Mesodermal cell (in vitro differentiated cells): ENCODE measurements around the gene VPS35L.

Experiments used
- H3K27ac ChIP-seq: 2 replicates; pipeline ENCODE4 v1.7.0; 2013; ENCODE audit warnings: mild to moderate bottlenecking, low read depth, low read length, moderate library complexity; ENCODE audit not compliant: severe bottlenecking
- H3K36me3 ChIP-seq: 2 replicates; pipeline ENCODE4 v1.7.1; 2013; ENCODE audit warnings: mild to moderate bottlenecking, low read length, moderate library complexity; ENCODE audit not compliant: control insufficient read depth, insufficient read depth
- H3K4me1 ChIP-seq: one replicate; pipeline ENCODE4 v1.7.1; 2013; ENCODE audit warnings: mild to moderate bottlenecking, low read length; ENCODE audit not compliant: insufficient read depth, control insufficient read depth, poor library complexity, severe bottlenecking
- H3K4me3 ChIP-seq: 2 replicates; pipeline ENCODE4 v1.7.0; 2013; ENCODE audit warnings: low read length, control low read depth, mild to moderate bottlenecking; ENCODE audit not compliant: insufficient read depth, poor library complexity, severe bottlenecking; ENCODE audit errors: extremely low read depth
- H3K9me3 ChIP-seq: 2 replicates; pipeline ENCODE4 v1.7.1; 2013; ENCODE audit warnings: mild to moderate bottlenecking, low read length, moderate library complexity; ENCODE audit not compliant: control insufficient read depth
- WGBS, 2 experiments: methylation state at CpG; one replicate each; pipeline ENCODE4 v1.1.5; 2013; ENCODE audit warnings: missing lambda C conversion rate in 2 of 2; ENCODE audit not compliant: insufficient coverage in 2 of 2; 5-methylcytosine and 5-hydroxymethylcytosine counted together

VPS35L gene

DNA sequence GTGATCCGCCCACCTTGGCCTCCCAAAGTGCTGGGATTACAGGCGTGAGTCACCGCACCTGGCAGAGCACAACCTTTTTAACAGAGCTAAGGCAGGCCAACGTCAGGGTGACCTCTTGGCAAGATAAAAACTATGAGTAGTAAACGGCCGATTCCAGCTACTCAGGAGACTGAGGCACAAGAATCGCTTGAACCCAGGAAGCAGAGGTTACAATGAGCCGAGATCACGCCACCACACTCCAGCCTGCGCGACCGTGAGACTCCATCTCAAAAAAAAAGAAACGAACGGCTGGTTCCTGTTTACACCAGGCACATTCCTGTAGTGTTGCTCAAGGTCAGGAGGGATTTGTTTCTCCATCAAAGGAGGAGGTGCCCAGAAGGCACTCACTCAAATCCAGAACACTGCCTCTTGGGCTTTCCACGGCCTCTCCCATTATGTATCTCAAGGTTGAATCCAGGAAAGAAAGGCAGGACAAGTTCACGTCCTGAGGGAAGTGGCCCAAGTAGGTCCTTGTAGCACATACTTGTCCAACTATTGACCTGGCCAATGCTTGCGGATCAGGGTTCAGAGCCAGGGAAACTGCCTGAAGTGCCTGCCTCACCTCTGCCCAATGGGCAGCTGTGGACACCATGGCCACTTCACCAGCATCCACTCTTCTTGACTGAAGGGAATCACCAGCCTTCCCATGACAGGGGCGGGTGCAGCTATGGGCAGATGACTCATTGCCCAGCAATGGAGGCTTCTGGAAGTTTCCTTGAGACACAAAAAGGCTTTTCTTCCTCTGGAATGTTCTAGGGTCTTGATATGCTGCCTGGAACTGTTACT lies 149.0 kb downstream of the VPS35L start:
- 94 to 95% methylated on average over 10 to 18 of the region's 18 CpGs for WGBS, 2 experiments
- Histone ChIP-seq H3K4me1 (peaks cover 33% of the 10 kb centered on the region), H3K27ac (peak overlapping the region; percentile 69), H3K9me3 (no peaks in the 10 kb centered on the region), H3K36me3 (peaks cover 95% of the 10 kb centered on the region), H3K4me3 (no peak overlapping the region)

DNA sequence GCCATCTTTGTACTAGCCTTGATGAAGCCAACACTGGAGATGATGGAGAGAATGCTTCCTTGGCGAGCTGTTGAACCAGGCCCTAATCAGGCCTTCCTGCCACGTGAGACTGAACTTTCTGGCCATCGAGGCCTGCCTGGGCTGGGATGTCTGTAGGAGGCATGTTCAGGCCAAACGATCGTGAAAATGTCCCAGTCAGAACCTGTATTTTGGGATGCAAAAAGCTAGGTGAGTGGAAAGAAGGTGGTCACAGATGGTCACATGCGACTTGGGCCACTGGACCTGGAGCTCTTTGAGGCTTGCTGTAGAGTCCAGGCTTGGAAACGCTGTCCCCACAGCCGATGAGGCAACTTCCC lies 149.6 kb downstream of the VPS35L start:
- H3K9me3 ChIP-seq = no peaks in the 10 kb centered on the region
- H3K4me1 ChIP-seq = peaks cover 36% of the 10 kb centered on the region
- peaks cover 91% of the 10 kb centered on the region for H3K36me3 ChIP-seq
- H3K4me3 ChIP-seq = no peak overlapping the region
- H3K27ac ChIP-seq = peak overlapping the region; percentile 69
- 95 to 99% methylated on average over 8 of the region's 8 CpGs for WGBS, 2 experiments

DNA sequence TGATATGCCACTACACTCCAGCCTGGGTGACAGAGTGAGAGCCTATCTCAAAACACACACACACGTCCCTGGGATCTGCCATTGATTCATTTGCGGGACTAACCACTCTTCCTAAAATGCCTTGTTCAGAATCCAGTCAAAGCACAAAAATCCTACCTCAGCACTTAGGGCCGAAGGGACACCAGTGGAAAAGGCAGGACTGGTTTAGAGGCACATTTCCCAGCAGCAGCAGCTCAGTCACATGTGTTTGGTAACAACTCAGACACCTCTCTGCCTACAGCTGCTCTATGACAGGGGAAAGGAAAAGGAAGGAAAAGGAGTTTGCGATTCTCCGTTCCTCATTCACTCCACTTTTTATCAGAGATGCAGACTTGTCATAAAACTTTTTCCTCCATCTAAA lies 150.3 kb downstream of the VPS35L start:
- WGBS, 2 experiments = 93 to 94% methylated on average over 2 to 3 of the region's 5 CpGs
- H3K4me3 ChIP-seq = no peak overlapping the region
- peaks cover 31% of the 10 kb centered on the region for H3K4me1 ChIP-seq
- no peaks in the 10 kb centered on the region for H3K9me3 ChIP-seq
- peak overlapping the region; percentile 13 for H3K27ac ChIP-seq
- H3K36me3 ChIP-seq = peaks cover 84% of the 10 kb centered on the region

DNA sequence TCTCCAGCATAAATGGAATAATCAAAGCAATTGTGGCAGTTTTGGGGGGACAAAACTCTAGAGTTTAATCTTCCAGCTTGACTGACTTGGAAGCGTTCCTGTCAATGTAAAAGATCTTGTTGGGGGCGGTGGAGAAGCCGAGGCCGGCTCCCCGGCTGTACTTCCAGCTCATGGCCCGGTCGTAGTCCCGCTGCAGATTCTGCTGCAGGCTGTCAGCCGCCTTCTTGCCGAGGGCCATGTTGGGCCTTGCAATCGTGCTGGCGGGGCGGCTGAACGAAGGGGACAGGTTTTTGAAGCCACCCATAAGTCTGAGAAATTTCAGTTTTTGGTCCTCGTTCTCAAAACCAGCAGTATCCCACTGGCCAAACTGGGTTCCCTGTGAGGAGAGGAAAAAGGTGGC lies 151.3 kb downstream of the VPS35L start:
- Histone ChIP-seq H3K4me1 (peaks cover 30% of the 10 kb centered on the region), H3K9me3 (no peaks in the 10 kb centered on the region), H3K27ac (no peak overlapping the region), H3K36me3 (peaks cover 81% of the 10 kb centered on the region), H3K4me3 (no peak overlapping the region)
- 95% methylated on average over 14 to 15 of the region's 15 CpGs for WGBS, 2 experiments

DNA sequence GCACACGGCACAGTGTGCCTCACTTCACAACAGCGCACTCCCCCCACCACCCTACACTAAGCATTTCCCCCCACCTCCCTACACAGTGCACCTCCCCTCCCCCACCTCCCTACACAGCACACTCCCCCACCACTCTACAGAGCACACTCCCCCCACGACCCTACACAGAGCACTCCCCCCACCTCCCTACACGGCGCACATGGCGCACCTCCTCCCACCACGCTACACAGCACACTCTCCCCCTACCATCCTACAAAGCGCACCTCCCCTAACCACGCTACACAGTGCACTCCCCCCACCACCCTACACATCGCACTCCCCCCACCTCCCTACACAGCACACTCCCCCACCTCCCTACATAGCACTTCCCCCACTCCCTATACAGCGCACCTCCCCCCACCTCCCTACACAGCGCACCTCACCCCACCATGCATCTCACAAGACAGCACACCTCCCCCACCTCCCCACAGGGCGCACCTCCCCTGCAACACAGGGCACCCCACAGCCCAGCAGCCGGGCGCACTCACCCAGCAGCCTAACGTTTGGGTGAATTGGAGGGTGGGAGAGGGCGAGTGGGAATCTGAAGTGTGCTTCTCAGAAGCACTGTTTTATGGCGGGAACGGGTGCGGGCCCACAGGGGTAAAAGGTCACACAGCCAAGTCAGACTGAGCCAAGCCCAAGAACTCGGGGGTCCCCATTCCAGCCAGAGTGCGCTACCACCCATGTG lies 152.2 kb downstream of the VPS35L start:
- Histone ChIP-seq H3K9me3 (no peaks in the 10 kb centered on the region), H3K4me3 (no peak overlapping the region), H3K36me3 (peaks cover 80% of the 10 kb centered on the region), H3K4me1 (peaks cover 30% of the 10 kb centered on the region), H3K27ac (no peak overlapping the region)
- WGBS, 2 experiments = 81 to 95% methylated on average over 7 to 8 of the region's 22 CpGs

DNA sequence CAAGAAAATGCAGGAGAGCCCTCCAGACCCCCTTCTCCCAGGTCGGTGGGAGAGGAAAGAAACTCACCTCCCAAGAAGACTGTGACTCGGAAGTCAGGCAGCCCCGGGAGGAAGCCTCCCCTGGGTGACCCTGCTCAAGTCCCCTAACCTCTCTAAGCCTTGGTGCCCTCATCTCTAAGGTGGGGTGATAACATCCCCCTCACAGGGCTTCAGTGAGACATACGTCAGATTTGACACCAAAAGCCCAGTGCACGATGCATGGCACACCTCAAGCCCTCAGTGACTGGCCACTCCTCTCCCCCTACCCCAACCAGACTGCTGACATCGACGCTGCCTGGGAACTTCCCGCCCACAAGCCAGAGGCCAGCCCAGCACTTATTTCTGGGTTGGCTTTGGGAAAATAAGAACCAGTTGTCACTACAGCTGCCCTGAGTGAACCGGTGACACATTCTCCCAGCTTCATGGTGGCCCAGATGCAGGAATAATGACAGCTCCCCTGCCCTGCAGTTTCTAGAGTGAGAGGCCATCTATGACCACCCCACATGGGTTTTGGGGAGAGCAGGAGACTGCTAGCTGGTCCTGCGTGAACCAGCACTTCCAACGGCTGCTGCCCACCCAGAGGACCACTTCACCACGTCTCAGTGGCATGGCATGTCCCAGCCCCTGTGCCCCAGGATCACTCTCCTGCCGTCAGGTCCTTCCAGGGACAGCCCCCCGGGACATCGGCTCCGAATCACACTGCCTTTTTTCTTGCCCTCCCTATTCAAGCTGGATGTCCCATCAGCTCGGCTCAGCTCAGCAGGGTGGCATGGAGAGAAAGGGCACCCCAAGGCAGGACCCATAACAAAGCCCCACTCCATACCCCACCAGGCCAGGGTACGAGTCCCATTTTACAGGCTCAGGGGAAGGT lies 153.0 kb downstream of the VPS35L start:
- Histone ChIP-seq H3K27ac (no peak overlapping the region), H3K4me3 (no peak overlapping the region), H3K4me1 (peaks cover 30% of the 10 kb centered on the region), H3K36me3 (peaks cover 80% of the 10 kb centered on the region), H3K9me3 (no peaks in the 10 kb centered on the region)
- WGBS, 2 experiments = 76 to 85% methylated on average over 12 of the region's 18 CpGs

DNA sequence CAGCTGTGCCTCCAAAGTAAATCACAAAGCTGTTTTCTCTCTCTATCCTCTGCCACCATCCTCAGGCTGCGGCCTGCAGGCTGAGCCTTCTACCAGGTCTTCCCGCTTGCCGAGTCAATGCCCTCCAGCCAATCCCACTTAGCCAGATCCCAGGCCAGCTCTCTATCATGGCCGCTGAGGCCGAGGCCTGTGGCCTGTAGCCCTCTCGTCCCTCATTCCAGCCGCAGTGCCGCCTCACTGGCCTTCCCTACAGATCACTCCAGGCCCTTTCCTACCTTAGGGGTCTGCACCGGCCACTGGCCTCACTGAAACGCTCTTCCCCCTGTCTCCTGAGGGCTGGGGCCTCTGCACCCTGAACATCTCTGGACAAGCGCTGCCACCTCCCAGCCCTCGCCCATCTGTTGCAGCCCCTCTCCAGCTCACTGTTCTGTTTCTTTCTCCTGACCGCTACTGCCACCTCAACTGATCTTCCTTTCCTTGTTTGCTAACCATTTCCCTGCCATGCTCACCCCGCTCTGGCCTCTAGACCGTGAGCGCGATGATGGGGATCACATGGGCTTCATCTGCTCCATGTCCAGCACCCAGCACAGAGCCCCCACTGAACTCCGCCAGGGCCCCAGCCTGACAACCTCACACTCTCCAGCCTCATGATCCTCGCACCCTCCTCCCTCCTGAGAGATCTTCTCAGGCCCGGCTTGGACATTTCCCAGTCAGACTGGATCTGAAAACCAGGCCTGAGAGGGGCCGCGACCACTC lies 154.1 kb downstream of the VPS35L start:
- peak overlapping the region; percentile 73 for H3K27ac ChIP-seq
- peaks cover 80% of the 10 kb centered on the region for H3K36me3 ChIP-seq

DNA sequence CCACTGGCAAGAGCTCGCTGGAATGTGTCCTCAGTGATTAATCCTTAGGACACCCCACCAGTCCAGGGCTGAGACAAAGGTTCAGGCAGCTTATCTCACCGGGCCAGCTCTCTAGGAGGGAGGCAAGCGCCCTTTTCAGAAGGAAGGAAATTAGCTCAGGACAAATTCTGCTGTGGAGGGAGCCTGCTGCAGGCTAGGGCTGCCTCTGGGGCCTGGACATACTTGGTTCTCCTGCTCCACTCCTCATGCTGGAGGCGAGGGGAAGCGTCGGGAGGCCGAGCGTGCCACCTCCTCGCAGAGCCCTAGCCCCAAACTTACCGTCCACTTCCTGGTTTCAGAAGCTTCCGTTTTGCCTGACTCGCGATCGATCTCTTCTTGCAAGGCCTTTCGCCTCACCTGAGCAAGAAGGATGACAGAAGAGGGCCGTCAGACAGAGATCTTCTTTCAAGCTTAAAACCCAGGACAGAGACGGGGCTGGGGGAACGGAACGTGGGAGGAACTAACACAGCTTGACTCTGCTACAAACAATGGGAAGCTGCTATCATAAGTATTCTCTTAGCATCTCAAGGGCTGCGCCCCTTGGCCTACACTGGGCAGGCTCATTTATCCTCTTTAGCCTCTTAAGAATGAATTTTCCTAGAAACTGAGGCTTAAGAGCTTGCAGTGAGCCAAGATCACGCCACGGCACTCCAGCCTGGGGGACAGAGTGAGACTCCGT lies 154.8 kb downstream of the VPS35L start:
- H3K9me3 ChIP-seq = no peaks in the 10 kb centered on the region
- H3K4me1 ChIP-seq = peaks cover 17% of the 10 kb centered on the region
- peak overlapping the region; percentile 73 for H3K27ac ChIP-seq
- no peak overlapping the region for H3K4me3 ChIP-seq
- H3K36me3 ChIP-seq = peaks cover 80% of the 10 kb centered on the region
- WGBS, 2 experiments = 80 to 86% methylated on average over 19 to 20 of the region's 23 CpGs

More for the DNA sequence above, 154.1 kb downstream of the VPS35L start:
- Histone ChIP-seq H3K4me3 (no peak overlapping the region), H3K4me1 (peaks cover 25% of the 10 kb centered on the region), H3K9me3 (no peaks in the 10 kb centered on the region)
- WGBS, 2 experiments = 94 to 97% methylated on average over 18 to 22 of the region's 22 CpGs

DNA sequence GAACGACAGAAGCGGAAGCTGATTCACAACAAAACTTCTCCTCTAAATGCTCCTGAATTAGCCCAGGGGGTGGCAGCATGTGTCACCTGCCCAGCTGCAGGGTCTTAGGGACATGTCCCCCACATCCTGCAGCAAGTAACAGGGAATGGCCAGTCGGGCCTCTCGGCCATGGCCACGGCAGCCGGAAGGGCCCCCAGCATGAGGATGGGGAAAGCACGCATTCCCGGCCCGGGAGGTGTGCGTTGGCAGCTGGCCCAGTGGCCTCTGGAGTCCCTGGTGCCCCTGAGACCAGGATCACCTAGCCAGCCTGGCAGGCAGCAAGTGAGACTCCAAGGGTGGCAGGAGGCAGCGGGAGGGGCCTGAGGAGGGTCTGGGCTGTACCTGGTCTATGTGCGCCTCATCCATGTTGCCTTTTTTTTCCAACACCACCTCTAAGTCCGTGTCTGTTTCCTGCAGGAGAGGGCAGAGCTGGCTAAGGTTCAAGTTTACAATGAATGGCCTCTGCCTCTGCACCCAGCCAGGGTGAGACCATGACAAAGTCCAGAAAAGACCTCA lies 155.6 kb downstream of the VPS35L start:
- H3K9me3 ChIP-seq = no peaks in the 10 kb centered on the region
- peaks cover 16% of the 10 kb centered on the region for H3K4me1 ChIP-seq
- H3K36me3 ChIP-seq = peaks cover 76% of the 10 kb centered on the region
- 77 to 79% methylated on average over 11 of the region's 13 CpGs for WGBS, 2 experiments
- no peak overlapping the region for H3K4me3 ChIP-seq
- no peak overlapping the region for H3K27ac ChIP-seq
